NCI-H526 (cell line): Measurements from ENCODE around the gene PCCB.
"Not testable (repeated sequence)": the region's sequence is repeated elsewhere in the genome, so short reads cannot be mapped to it uniquely, and the experiment has no call there.

ENCODE experiments used
- DNase-seq, 2 experiments: peaks; one replicate each; lab custom pipeline; 2025; lab: John Stamatoyannopoulos, UW

The PCCB gene

GRCh38 chr3:136262559-136262958 is 12.4 kb downstream of the PCCB start:
- DNase-seq = no peak

GRCh38 chr3:136263251-136263650 is 13.1 kb downstream of the PCCB start:
- DNase-seq = no peak

DNA sequence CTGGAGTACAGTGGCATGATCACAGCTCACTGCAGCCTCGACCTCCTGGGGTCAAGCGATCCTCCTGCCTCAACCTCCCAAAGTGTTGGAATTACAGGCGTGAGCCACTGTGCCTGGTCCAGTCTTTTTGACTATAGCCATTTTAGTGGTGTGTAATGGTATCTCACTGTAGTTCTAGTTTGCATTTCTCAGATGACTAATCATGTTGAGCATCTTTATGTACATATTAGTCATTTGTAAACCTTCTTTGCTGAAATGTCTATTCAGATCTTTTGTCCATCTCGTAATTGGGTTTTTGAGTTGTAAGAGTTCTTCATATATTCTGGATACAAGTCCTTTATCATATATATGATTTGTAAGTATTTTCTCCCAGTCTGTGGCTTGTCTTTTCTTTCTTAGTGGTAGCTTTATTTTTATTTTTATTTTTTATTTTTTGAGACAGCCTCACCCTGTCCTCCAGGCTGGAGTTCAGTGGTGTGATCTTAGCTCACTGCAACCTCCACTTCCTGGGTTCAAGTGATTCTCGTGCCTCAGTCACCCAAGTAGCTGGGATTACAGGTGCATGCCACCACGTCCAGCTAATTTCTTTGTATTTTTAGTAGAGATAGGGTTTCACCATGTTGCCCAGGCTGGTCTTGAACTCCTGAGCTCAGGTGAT is 16.5 kb downstream of the PCCB start:
- DNase-seq = not testable (repeated sequence)

- no peak for DNase-seq
Measured at GRCh38 chr3:136267235-136267634, 17.1 kb downstream of the PCCB start.

DNA sequence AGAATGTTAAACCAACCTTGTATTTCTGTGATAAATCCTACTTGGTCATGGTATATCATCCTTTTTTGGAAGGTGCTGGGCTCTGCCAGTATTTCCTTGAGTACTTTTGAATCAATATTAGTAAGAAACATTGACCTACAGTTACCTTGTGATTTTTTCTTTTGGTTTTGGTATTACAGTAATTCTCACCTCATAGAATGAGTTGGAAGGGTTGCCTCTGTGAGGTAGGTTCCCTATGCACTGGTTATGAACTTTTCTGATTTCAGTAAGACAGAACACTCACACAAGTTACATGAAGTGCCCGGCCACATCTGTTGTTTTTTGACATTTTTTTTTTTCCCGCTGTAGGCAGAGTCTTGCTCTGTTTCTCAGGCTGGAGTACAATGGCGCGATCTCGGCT is 20.0 kb downstream of the PCCB start:
- no peak for DNase-seq

GRCh38 chr3:136271626-136272025 is 21.5 kb downstream of the PCCB start:
- DNase-seq = not testable (repeated sequence)

DNA sequence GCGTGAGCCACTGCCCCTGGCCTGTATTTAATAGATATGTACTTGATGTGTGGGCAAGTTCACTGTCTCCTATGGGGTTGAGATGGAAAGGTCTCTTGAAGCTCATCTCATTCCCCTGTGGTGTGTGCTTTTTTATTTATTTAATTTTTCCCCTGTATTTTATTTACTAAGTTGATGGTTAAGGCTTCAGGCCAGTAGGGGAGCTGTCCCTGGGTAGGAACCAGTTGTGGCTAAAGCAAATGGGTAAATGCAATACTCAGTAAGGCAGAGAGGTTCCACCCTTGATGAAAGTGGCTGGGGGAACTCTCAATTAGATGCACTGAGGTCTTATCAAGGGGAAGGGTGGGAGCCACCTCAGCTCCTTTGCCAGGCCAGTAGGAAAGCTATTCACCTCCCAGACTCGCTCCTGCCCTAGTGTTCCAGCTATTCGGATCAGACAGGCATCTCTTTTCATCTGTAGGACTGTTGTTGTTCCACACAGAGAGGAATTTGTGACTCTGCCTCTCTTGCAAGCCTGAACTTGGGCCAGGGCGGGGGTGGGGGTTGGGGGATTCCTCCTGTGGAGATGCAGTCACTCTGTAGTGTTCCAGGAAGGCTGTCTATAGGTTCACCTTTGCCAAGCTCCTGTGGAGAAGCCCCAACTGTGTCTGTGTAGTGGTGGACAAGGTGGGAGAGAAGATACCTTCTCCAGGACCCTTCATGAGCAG is 26.1 kb downstream of the PCCB start:
- DNase-seq = no peak

GRCh38 chr3:136277115-136277514 is 27.0 kb downstream of the PCCB start:
- DNase-seq = no peak

DNA sequence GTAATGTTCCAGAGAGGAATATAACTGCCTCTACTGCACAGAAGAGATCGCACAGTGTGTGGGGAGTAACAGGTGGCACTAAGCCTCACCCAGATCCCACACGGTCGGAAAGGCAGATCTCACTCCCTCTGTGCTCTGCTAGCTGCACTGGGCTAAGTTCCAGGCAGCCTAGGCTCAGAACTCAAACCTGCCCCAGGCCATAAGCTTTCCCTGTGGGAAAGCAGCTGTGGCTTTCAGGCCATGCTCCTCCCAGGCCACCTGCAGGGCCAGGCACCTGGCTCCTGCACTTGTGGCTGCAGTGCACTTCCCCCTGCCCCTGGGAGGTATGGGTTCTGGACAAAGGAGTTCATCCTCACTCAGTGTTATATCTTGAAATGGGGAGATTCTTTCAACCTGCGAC is 27.5 kb downstream of the PCCB start:
- no peak for DNase-seq

DNA sequence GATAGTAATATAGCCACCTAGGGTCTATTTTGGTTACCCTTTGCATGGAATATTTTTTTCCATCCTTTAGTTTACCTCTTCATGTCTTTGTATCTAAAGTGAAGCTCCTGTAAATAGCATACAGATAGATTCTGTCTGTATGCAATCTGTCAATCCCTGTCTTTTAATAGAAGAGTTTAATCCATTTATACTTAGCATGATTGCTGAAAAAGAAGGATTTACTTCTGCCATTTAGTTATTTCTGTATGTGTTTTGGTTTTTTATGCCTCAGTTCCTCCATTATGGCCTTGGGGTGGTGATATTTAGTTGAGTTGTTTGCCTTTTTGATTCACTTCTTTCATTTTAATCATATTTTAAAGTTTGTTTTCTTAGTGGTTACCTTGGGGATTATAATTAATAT is 29.0 kb downstream of the PCCB start:
- no peak for DNase-seq

GRCh38 chr3:136280961-136281360 is 30.8 kb downstream of the PCCB start:
- DNase-seq = no peak

- no peak for DNase-seq
Measured at GRCh38 chr3:136281966-136282520, 31.9 kb downstream of the PCCB start.

DNA sequence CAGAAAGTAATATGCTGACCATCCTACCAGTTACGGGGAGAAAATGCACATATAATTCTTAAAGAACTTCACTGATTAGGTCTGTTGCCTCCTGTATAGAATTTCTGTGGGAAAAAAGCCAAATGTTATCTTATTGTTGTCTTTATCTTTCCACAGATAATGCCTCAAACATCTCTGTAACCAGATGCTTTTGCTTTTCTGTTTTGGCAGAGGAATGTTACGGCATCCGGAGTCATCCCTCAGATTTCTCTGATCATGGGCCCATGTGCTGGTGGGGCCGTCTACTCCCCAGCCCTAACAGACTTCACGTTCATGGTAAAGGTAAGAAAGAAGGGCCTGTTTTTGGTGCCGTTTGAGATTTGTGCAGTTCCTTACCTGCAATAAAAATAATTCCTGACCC is 33.5 kb downstream of the PCCB start:
- no peak for DNase-seq

GRCh38 chr3:136291302-136291701 is 41.2 kb downstream of the PCCB start:
- no peak for DNase-seq

- no peak for DNase-seq
Measured at GRCh38 chr3:136292500-136292899, 42.4 kb downstream of the PCCB start.

DNA sequence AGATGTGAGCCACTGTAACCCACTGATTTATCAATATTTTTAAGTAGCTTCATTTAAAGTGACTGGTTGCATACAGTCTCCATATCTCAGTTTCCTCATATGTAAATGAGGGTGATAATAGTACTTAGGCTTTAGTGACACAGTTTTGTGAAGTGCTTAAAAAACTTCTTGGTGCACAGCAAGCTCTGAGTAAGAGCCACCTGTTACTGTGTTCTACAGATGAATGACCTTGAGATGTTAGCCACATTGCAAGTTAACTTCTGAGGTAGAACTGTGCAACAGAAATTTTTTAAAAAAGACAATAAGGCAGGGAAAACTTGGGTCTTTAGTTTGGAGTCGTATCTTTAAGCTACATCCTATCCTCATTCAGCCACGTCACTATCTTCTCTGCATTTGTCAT is 43.1 kb downstream of the PCCB start:
- DNase-seq = no peak

DNA sequence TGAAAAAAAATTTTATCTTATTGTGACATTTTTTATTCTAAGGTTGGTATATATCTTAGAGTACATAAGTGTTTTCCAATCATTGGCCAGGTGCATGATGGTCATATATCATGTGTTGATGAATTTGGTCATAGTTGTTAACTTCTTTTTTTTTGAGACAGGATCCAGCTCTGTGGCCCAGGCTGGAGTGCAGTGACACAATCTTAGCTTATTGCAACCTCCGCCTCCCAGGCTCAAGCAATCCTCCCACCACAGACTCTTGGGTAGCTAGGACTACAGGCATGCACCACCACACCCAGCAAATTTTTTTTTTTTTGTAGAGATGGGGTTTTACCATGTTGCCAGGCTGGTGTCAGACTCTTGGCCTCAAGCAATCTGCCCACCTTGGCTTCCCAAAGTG is 44.0 kb downstream of the PCCB start:
- DNase-seq = no peak

GRCh38 chr3:136296960-136297359 is 46.8 kb downstream of the PCCB start:
- DNase-seq = no peak

GRCh38 chr3:136297826-136298225 is 47.7 kb downstream of the PCCB start:
- DNase-seq = no peak

DNA sequence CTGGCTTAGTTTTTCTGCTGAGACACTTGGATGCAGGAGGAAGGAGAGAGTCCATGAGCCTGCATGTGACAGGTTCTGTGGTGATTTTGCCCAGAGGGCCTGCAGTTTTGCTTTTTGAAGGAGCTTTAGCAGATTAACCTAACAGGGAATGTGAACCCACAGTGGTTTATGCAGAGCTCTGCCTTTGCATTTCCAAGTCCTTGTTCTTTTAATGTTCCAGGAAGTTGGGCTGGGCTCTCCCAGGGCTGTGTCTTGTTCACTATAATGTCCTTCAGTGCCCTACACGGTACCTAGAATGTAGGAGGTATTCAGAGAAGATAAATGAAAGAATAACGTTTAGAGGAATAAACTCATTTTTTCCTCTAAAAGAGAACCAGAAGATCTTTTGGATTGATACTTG is 50.3 kb downstream of the PCCB start:
- no peak for DNase-seq

- DNase-seq = peak; percentile 50 to 61
Measured at GRCh38 chr3:136305879-136306278, 55.7 kb downstream of the PCCB start.

DNA sequence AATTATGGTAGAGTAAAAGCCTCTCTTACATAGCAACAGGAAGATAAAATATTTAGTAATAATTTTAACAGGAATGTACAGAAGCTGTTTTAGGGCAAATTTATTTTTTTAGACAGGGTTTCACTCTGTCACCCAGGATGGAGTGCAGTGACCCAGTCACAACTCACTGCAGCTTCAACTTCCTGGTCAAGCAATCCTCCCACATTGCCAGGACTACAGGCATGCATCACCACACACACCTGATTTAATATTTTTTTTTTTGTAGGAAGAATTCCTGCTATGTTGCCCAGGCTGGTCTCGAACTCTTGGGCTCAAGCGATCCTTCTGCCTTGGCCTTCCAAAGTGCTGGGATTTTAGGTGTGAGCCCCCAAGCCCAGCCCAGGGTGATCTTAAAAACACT is 61.1 kb downstream of the PCCB start:
- DNase-seq = no peak

GRCh38 chr3:136311968-136312367 is 61.8 kb downstream of the PCCB start:
- DNase-seq = no peak

DNA sequence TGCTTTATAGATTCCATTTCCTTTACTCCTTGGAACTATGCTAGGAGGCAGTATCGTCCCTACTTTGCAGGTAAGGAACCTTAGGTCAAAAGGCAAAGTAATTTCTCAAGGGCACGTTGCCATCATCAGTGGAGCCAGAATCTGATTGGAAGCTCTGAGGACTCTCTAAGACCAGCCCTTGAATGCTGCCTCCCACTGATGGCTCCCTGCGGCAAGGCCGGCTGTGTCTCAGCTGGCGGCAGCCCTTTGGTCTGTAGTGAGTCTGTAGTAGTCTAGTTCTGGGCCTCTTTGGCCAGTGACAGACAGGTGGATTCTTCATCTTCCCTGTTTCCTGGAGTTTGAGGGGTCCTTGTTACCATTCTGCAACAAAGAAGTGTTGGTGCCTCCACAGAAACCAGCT is 76.2 kb downstream of the PCCB start:
- DNase-seq = no peak
